Measurements from ENCODE around the gene FBXO42. TPM values are rescaled to one million over a fixed set of nuclear protein-coding genes. Genes with fewer than 3 reads are reported as not detected.

FBXO42 gene
- total and polyA plus RNA-seq, 9 of the 15 experiments (the other 6 are each of a cell fraction or from before 2014, with no cell fraction given), result 7.2 to 24.8 (median 17.4) TPM

DNA sequence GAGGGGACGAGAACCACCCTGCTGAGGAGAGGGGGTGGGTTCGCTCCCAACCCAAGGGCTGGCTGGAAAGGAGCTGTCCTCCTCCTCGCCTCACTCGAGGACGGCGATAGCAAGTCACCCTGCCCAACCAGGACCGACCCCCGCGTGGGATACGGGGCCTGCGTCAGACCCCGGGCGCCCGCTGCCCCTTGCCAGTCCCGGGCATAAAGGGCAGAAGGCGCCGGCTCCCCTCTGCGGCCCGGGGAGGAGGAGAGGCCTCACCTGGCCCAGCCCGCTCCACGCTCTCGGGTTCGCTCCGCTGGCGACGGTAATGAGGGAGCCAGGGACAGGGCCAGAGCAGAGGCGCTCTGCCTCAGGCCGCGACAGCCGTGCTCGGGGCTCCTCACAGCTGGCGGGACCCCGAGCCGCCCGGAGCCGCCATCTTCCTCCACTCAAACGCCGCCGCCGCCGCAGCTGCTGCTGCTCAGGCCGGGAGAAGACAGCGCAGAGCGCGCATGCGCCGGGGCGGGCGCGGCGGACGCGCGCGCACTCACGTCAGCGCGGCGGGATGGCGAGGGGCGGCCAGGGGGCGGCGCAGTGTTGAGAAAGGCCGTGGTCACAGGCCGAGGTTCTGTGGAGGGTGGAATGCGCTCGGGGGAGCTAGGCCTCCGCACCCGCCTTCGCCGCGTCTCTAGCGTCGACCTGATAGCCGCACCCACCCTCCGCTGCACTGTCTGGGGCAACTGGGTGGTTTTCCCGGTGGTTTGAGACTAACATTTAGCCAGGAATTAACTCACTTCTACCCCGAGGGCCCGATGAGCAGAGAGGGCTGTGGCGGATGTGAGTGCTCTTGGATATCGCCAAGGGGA, at the start of gene FBXO42 (continued):
- TF ChIP-seq, protein P1, sequence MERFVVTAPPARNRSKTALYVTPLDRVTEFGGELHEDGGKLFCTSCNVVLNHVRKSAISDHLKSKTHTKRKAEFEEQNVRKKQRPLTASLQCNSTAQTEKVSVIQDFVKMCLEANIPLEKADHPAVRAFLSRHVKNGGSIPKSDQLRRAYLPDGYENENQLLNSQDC (CRISPR knock-in tag; IDR thresholded peaks at IDR 0.05), result peak; percentile 76; the same call in 1 of the 2 replicates
- TF ChIP-seq FOXM1 (IDR thresholded peaks at IDR 0.05; ENCODE audit: low read depth), result no peak
- TF ChIP-seq FOXM1 (CRISPR knock-in tag; IDR thresholded peaks at IDR 0.05; ENCODE audit: low read depth), result no peak; the same call in 1 of the 2 replicates
- TF ChIP-seq, protein P2, sequence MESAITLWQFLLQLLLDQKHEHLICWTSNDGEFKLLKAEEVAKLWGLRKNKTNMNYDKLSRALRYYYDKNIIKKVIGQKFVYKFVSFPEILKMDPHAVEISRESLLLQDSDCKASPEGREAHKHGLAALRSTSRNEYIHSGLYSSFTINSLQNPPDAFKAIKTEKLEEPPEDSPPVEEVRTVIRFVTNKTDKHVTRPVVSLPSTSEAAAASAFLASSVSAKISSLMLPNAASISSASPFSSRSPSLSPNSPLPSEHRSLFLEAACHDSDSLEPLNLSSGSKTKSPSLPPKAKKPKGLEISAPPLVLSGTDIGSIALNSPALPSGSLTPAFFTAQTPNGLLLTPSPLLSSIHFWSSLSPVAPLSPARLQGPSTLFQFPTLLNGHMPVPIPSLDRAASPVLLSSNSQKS (CRISPR knock-in tag; IDR thresholded peaks at IDR 0.05), result no peak
- no peak for TF ChIP-seq SREBF1 (IDR thresholded peaks at IDR 0.05; ENCODE audit: borderline replicate concordance, low read depth, low read length)
- TF ChIP-seq, protein P3, sequence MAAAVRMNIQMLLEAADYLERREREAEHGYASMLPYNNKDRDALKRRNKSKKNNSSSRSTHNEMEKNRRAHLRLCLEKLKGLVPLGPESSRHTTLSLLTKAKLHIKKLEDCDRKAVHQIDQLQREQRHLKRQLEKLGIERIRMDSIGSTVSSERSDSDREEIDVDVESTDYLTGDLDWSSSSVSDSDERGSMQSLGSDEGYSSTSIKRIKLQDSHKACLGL (CRISPR knock-in tag; IDR thresholded peaks at IDR 0.05; ENCODE audit: borderline replicate concordance, poor library complexity, severe bottlenecking), result no peak
- no peak for TF ChIP-seq NCOA6 (IDR thresholded peaks at IDR 0.05)
- TF ChIP-seq, protein P4, sequence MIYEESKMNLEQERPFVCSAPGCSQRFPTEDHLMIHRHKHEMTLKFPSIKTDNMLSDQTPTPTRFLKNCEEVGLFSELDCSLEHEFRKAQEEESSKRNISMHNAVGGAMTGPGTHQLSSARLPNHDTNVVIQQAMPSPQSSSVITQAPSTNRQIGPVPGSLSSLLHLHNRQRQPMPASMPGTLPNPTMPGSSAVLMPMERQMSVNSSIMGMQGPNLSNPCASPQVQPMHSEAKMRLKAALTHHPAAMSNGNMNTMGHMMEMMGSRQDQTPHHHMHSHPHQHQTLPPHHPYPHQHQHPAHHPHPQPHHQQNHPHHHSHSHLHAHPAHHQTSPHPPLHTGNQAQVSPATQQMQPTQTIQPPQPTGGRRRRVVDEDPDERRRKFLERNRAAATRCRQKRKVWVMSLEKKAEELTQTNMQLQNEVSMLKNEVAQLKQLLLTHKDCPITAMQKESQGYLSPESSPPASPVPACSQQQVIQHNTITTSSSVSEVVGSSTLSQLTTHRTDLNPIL (CRISPR knock-in tag; IDR thresholded peaks at IDR 0.05), result no peak
- no peak for TF ChIP-seq ZFP1 (CRISPR knock-in tag; IDR thresholded peaks at IDR 0.05)
- TF ChIP-seq, protein P5, sequence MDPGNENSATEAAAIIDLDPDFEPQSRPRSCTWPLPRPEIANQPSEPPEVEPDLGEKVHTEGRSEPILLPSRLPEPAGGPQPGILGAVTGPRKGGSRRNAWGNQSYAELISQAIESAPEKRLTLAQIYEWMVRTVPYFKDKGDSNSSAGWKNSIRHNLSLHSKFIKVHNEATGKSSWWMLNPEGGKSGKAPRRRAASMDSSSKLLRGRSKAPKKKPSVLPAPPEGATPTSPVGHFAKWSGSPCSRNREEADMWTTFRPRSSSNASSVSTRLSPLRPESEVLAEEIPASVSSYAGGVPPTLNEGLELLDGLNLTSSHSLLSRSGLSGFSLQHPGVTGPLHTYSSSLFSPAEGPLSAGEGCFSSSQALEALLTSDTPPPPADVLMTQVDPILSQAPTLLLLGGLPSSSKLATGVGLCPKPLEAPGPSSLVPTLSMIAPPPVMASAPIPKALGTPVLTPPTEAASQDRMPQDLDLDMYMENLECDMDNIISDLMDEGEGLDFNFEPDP (CRISPR knock-in tag; IDR thresholded peaks at IDR 0.05), result no peak
- TF ChIP-seq KLF16 (IDR thresholded peaks at IDR 0.05), result no peak
- no peak for TF ChIP-seq ZNF239 (CRISPR knock-in tag; IDR thresholded peaks at IDR 0.05)
- no peak for TF ChIP-seq SMAD2 (IDR thresholded peaks at IDR 0.05; ENCODE audit: low read depth, low read length)
- TF ChIP-seq, protein P6, sequence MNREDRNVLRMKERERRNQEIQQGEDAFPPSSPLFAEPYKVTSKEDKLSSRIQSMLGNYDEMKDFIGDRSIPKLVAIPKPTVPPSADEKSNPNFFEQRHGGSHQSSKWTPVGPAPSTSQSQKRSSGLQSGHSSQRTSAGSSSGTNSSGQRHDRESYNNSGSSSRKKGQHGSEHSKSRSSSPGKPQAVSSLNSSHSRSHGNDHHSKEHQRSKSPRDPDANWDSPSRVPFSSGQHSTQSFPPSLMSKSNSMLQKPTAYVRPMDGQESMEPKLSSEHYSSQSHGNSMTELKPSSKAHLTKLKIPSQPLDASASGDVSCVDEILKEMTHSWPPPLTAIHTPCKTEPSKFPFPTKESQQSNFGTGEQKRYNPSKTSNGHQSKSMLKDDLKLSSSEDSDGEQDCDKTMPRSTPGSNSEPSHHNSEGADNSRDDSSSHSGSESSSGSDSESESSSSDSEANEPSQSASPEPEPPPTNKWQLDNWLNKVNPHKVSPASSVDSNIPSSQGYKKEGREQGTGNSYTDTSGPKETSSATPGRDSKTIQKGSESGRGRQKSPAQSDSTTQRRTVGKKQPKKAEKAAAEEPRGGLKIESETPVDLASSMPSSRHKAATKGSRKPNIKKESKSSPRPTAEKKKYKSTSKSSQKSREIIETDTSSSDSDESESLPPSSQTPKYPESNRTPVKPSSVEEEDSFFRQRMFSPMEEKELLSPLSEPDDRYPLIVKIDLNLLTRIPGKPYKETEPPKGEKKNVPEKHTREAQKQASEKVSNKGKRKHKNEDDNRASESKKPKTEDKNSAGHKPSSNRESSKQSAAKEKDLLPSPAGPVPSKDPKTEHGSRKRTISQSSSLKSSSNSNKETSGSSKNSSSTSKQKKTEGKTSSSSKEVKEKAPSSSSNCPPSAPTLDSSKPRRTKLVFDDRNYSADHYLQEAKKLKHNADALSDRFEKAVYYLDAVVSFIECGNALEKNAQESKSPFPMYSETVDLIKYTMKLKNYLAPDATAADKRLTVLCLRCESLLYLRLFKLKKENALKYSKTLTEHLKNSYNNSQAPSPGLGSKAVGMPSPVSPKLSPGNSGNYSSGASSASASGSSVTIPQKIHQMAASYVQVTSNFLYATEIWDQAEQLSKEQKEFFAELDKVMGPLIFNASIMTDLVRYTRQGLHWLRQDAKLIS (CRISPR knock-in tag; IDR thresholded peaks at IDR 0.05), result peak; percentile 71; the same call in 1 of the 2 replicates
- TF ChIP-seq, protein P7, sequence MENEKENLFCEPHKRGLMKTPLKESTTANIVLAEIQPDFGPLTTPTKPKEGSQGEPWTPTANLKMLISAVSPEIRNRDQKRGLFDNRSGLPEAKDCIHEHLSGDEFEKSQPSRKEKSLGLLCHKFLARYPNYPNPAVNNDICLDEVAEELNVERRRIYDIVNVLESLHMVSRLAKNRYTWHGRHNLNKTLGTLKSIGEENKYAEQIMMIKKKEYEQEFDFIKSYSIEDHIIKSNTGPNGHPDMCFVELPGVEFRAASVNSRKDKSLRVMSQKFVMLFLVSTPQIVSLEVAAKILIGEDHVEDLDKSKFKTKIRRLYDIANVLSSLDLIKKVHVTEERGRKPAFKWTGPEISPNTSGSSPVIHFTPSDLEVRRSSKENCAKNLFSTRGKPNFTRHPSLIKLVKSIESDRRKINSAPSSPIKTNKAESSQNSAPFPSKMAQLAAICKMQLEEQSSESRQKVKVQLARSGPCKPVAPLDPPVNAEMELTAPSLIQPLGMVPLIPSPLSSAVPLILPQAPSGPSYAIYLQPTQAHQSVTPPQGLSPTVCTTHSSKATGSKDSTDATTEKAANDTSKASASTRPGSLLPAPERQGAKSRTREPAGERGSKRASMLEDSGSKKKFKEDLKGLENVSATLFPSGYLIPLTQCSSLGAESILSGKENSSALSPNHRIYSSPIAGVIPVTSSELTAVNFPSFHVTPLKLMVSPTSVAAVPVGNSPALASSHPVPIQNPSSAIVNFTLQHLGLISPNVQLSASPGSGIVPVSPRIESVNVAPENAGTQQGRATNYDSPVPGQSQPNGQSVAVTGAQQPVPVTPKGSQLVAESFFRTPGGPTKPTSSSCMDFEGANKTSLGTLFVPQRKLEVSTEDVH (IDR thresholded peaks at IDR 0.05; ENCODE audit: low read depth, partially characterized antibody), result no peak

All from K562 (cell line).